Uterus (tissue), 4 donors: ENCODE measurements around the gene DLGAP1. TPM values are rescaled to one million over a fixed set of nuclear protein-coding genes. Genes with fewer than 3 reads are reported as not detected.
"Not testable (repeated sequence)": the region's sequence is repeated elsewhere in the genome, so short reads cannot be mapped to it uniquely, and the experiment has no call there.

Experiments used
- DNase-seq, 2 donors: peaks; one replicate each; pipeline ENCODE4 v3.0.0-alpha.2; 2019 to 2020
- H3K27ac ChIP-seq, 2 donors: fragments of 200-600 bp; sonication (generic); 1 replicate in 1 of 2; 2 replicates in 1 of 2; pipeline ENCODE4 v1.5.1; 2016 to 2018
- H3K27me3 ChIP-seq, 2 donors: fragments of 200-600 bp; sonication (generic); one replicate each; pipeline ENCODE4 v1.5.1; 2018 to 2019; ENCODE audit warnings: control low read depth in 1 of 2
- H3K36me3 ChIP-seq, 2 donors: fragments of 200-600 bp; sonication (generic); one replicate each; pipeline ENCODE4 v1.5.1; 2019; ENCODE audit warnings: control low read depth in 1 of 2
- H3K4me1 ChIP-seq, 2 donors: fragments of 200-600 bp; sonication (generic); one replicate each; pipeline ENCODE4 v1.5.1; 2018 to 2019; ENCODE audit warnings: control low read depth in 1 of 2
- H3K4me3 ChIP-seq, 2 donors: fragments of 200-600 bp; sonication (generic); 1 replicate in 1 of 2; 2 replicates in 1 of 2; pipeline ENCODE4 v1.5.1; 2018 to 2019; ENCODE audit warnings: mild to moderate bottlenecking in 1 of 2
- H3K9me3 ChIP-seq, 2 donors: fragments of 200-600 bp; sonication (generic); one replicate each; pipeline ENCODE4 v1.5.1; 2019; ENCODE audit warnings: control low read depth in 1 of 2
- CTCF ChIP-seq, 4 experiments: fragments of 200-600 bp in 2 of 4; fragments of 450-650 bp in 2 of 4; sonication (generic) in 2 of 4; IDR thresholded peaks; one replicate each; pipeline ENCODE4 v1.5.1; 2016 to 2019; ENCODE audit warnings: antibody characterized with exemption in 4 of 4, mild to moderate bottlenecking in 2 of 4, moderate library complexity in 1 of 4
- POLR2A ChIP-seq, 2 donors: fragments of 450-650 bp; IDR thresholded peaks; one replicate each; pipeline ENCODE4 v1.6.1; 2016; ENCODE audit warnings: antibody characterized with exemption in 2 of 2, mild to moderate bottlenecking in 1 of 2, moderate library complexity in 1 of 2
- intact Hi-C: fragments of 100-400 bp; cut with DNase I; formaldehyde crosslinking; loops from one replicate; pipeline ENCODE4 v1.15.1; 2023; ENCODE audit warnings: low total_unique reads
- total RNA-seq, 4 donors: library from RNA; depleted of rRNA in 3 of 4; stranded (reverse); fragments of >200 nt in 3 of 4; gene quantifications; one replicate each; pipeline versions ENCODE4 v1.1.0 to v1.2.4, GENCODE V29; 2014 to 2023
- donor health status: DM: yes; HTN: yes; CAD: no.

The DLGAP1 gene
- total RNA-seq, 4 donors from 2014 or later = 1.0 to 9.6 (median 3.3) TPM

- no peaks in the 10 kb centered on the region for H3K36me3 ChIP-seq
- H3K27ac ChIP-seq = no peak overlapping the region
- intact Hi-C loops = no loop called here
- DNase-seq = no peak
- no peaks in the 10 kb centered on the region for H3K9me3 ChIP-seq
- no peak overlapping the region for H3K4me3 ChIP-seq
- H3K4me1 ChIP-seq = no peaks in the 10 kb centered on the region
- no peak for TF ChIP-seq CTCF (IDR thresholded peaks at IDR 0.05)
- no peak for TF ChIP-seq POLR2A (IDR thresholded peaks at IDR 0.05)
- no peaks in the 10 kb centered on the region for H3K27me3 ChIP-seq
Measured at GRCh38 chr18:3709205-3709604, 745.9 kb downstream of the DLGAP1 start.

GRCh38 chr18:3706279-3707097 lies 748.6 kb downstream of the DLGAP1 start:
- TF ChIP-seq CTCF (IDR thresholded peaks at IDR 0.05) = no peak
- no peak for TF ChIP-seq POLR2A (IDR thresholded peaks at IDR 0.05)
- intact Hi-C loops = no loop called here
- DNase-seq = no peak
- H3K9me3 ChIP-seq = no peaks in the 10 kb centered on the region
- H3K27me3 ChIP-seq = no peaks in the 10 kb centered on the region
- no peaks in the 10 kb centered on the region for H3K4me1 ChIP-seq
- H3K4me3 ChIP-seq = no peak overlapping the region
- H3K27ac ChIP-seq = no peak overlapping the region
- H3K36me3 ChIP-seq = no peaks in the 10 kb centered on the region

GRCh38 chr18:3704556-3705344 lies 750.4 kb downstream of the DLGAP1 start:
- intact Hi-C loops = no loop called here
- TF ChIP-seq POLR2A (IDR thresholded peaks at IDR 0.05) (no peak), CTCF (IDR thresholded peaks at IDR 0.05) (no peak)
- H3K27me3 ChIP-seq = no peaks in the 10 kb centered on the region

GRCh38 chr18:3703732-3704176 lies 751.4 kb downstream of the DLGAP1 start:
- intact Hi-C loops = no loop called here

More at GRCh38 chr18:3704556-3705344, 750.4 kb downstream of the DLGAP1 start:
- Histone ChIP-seq H3K4me3 (no peak overlapping the region), H3K9me3 (no peaks in the 10 kb centered on the region), H3K27ac (no peak overlapping the region), H3K4me1 (no peaks in the 10 kb centered on the region), H3K36me3 (no peaks in the 10 kb centered on the region)
- DNase-seq = no peak

GRCh38 chr18:3699707-3700567 lies 755.2 kb downstream of the DLGAP1 start:
- H3K4me1 ChIP-seq, H3K36me3 ChIP-seq, H3K9me3 ChIP-seq, intact Hi-C loops, H3K27me3 ChIP-seq, DNase-seq, H3K4me3 ChIP-seq, H3K27ac ChIP-seq: not testable (repeated sequence)

More at GRCh38 chr18:3703732-3704176, 751.4 kb downstream of the DLGAP1 start:
- Histone ChIP-seq H3K36me3 (no peaks in the 10 kb centered on the region), H3K4me3 (no peak overlapping the region), H3K4me1 (no peaks in the 10 kb centered on the region), H3K27ac (no peak overlapping the region), H3K9me3 (no peaks in the 10 kb centered on the region), H3K27me3 (no peaks in the 10 kb centered on the region)
- TF ChIP-seq POLR2A (IDR thresholded peaks at IDR 0.05) (no peak), CTCF (IDR thresholded peaks at IDR 0.05) (peak; percentile 45 to 67 (median 58))
- peak; percentile 49 to 58 for DNase-seq

- H3K4me1 ChIP-seq, H3K4me3 ChIP-seq, H3K27me3 ChIP-seq, H3K27ac ChIP-seq, DNase-seq, H3K36me3 ChIP-seq, intact Hi-C loops, H3K9me3 ChIP-seq: not testable (repeated sequence)
Measured at GRCh38 chr18:3694030-3694778, 760.9 kb downstream of the DLGAP1 start.
